ENCODE data around the gene ERFL. TPM values are rescaled to one million over a fixed set of nuclear protein-coding genes. Genes with fewer than 3 reads are reported as not detected.

The ERFL gene
- polyA plus RNA-seq, 1 of the 3 experiments (the other 2 are of a cell fraction): 0.07 TPM

DNA sequence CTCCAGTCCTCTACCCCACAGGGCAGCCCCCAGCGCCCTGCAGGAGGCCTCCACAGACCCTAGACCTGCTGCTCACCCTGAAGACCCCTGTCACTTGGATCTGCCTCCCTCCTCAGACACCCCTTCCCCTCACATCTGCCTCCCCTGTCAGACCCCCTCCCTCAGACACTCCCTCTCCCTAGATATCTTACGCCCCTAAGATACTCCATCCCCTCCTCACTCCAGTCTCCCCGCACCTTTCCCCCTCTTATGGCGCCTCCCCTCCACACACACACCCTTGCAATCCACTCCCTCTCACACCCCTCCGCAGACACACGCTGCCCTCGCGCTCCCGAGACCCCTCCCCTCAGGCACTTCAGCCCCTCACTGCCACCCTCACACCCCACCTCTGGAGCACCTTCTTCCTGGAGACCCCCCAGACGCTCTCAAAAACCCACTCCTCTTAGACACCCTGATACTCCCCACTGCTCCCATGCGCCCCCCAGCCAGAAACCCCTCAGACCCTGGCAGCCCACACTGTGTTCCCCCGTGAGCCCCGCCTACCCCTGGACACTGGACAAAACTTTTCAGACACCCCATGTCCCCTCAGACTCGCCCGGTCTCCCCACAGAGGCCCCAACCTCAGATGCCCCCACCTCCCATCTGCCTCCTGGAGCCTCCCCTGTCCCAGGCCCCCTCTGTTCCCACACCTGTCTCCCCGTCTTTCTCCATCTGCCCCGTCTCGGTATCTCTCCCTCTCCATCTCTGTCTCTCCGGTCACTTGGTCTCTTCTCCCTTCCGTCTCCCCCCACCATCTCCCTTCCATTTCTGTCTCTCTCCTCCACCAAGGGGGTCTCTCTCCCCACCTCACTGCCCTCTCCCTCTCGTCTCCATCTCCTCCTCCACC lies 14.5 kb downstream of the ERFL start:
- no peaks in the 10 kb centered on the region; a peak in 1 of 4 replicates for H3K4me1 ChIP-seq (ENCODE audit: control insufficient read depth in 1 of 2, insufficient read depth in 2 of 2, low read depth in 1 of 2, low read length in 1 of 2)
- H3K36me3 ChIP-seq (replicated peaks in 1 of 2; ENCODE audit: control insufficient read depth in 1 of 2, insufficient read depth in 2 of 2, low read length in 1 of 2): no peaks in the 10 kb centered on the region
- TF ChIP-seq POLR2AphosphoS5 (IDR thresholded peaks at IDR 0.05; ENCODE audit: low read depth, low read length) (no peak), FOXJ3 (CRISPR knock-in tag; IDR thresholded peaks at IDR 0.05) (no peak), SMC3 (IDR thresholded peaks at IDR 0.05; ENCODE audit: low read depth, low read length) (no peak)
- POLR2A ChIA-PET: no interaction called here
- no peak overlapping the region for H3K4me2 ChIP-seq
- H3K79me2 ChIP-seq (ENCODE audit: insufficient read depth): no peaks in the 10 kb centered on the region
- DNase-seq: no peak
- no peak overlapping the region for H2AFZ ChIP-seq (ENCODE audit: low read depth)
- H3K4me3 ChIP-seq (ENCODE audit: low read depth in 2 of 2, low read length in 1 of 2): no peak overlapping the region
- 19% methylated on average over 21 of the region's 21 CpGs for WGBS (ENCODE audit: low lambda C conversion rate)
- no peak overlapping the region for H3K27ac ChIP-seq (ENCODE audit: low read depth in 2 of 2, low read length in 1 of 2)
- no peak overlapping the region for H3K9ac ChIP-seq
- H3K27me3 ChIP-seq (ENCODE audit: insufficient read depth): peaks cover 41% of the 10 kb centered on the region
- H3K9me2 ChIP-seq: no peaks in the 10 kb centered on the region
- CTCF ChIA-PET: no interaction called here
- H4K20me1 ChIP-seq (ENCODE audit: insufficient read depth): no peaks in the 10 kb centered on the region
- H3K9me3 ChIP-seq: no peaks in the 10 kb centered on the region
- H3F3A ChIP-seq (replicated peaks; ENCODE audit: insufficient read depth): peaks cover 2% of the 10 kb centered on the region

DNA sequence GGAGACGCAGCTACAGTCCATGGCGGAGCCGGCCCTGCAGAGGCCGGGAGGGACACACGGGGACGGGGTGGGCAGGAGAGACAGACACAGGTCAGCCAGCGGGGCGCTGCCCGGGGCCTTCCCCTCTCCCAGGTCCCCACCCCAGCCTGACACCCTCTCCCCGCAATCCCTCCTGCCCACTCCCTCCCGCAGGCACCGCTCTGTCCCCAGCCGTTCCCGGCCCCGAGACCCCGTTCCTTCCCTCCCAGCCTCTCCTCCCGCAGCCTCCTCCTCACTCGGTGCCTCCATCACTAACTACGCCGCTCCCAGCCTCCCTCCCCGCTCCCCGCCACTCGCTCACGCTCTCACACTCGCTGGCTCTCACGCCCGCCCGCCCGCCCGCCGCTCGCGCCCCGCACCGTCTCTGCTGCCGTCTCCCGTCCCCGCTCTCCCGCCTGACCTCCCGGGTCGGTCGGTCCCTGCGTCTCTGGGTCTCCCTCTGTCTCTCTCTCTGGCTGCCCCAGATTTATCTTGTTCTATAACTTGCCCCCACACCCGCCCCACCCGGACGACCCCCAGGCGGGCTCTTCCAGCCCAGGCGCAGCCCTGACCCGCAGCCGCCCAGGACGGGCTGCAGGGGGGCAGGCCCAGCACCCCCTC lies 15.2 kb downstream of the ERFL start:
- Histone ChIP-seq H3K4me1 (ENCODE audit: control insufficient read depth in 1 of 2, insufficient read depth in 2 of 2, low read depth in 1 of 2, low read length in 1 of 2) (no peaks in the 10 kb centered on the region; a peak in 1 of 4 replicates), H3K9me3 (no peaks in the 10 kb centered on the region), H3K4me2 (no peak overlapping the region), H3F3A (replicated peaks; ENCODE audit: insufficient read depth) (peaks cover 3% of the 10 kb centered on the region), H2AFZ (ENCODE audit: low read depth) (no peak overlapping the region), H4K20me1 (ENCODE audit: insufficient read depth) (no peaks in the 10 kb centered on the region), H3K27ac (ENCODE audit: low read depth in 2 of 2, low read length in 1 of 2) (no peak overlapping the region), H3K9me2 (no peaks in the 10 kb centered on the region), H3K36me3 (replicated peaks in 1 of 2; ENCODE audit: control insufficient read depth in 1 of 2, insufficient read depth in 2 of 2, low read length in 1 of 2) (no peaks in the 10 kb centered on the region), H3K4me3 (ENCODE audit: low read depth in 2 of 2, low read length in 1 of 2) (peak overlapping the region in 1 of 2 experiments; percentile 5; a peak in 1 of 4 replicates), H3K27me3 (ENCODE audit: insufficient read depth) (peaks cover 41% of the 10 kb centered on the region), H3K79me2 (ENCODE audit: insufficient read depth) (no peaks in the 10 kb centered on the region), H3K9ac (no peak overlapping the region)
- TF ChIP-seq FOXJ3 (CRISPR knock-in tag; IDR thresholded peaks at IDR 0.05) (no peak), EP300 (IDR thresholded peaks at IDR 0.05; ENCODE audit: borderline replicate concordance in 1 of 2, low read depth in 1 of 2, low read length in 1 of 2) (no peak), ELF1 (IDR thresholded peaks at IDR 0.05) (no peak)
- TF ChIP-seq, protein P1, sequence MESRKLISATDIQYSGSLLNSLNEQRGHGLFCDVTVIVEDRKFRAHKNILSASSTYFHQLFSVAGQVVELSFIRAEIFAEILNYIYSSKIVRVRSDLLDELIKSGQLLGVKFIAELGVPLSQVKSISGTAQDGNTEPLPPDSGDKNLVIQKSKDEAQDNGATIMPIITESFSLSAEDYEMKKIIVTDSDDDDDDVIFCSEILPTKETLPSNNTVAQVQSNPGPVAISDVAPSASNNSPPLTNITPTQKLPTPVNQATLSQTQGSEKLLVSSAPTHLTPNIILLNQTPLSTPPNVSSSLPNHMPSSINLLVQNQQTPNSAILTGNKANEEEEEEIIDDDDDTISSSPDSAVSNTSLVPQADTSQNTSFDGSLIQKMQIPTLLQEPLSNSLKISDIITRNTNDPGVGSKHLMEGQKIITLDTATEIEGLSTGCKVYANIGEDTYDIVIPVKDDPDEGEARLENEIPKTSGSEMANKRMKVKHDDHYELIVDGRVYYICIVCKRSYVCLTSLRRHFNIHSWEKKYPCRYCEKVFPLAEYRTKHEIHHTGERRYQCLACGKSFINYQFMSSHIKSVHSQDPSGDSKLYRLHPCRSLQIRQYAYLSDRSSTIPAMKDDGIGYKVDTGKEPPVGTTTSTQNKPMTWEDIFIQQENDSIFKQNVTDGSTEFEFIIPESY (IDR thresholded peaks at IDR 0.05; ENCODE audit: borderline replicate concordance, low read depth): no peak
- 9% methylated on average over 47 of the region's 51 CpGs for WGBS (ENCODE audit: low lambda C conversion rate)
- DNase-seq: peak; percentile 75
- CTCF ChIA-PET: interaction anchor here (1.0 to 1.4 kb wide), 2 partner anchors 45 to 122 kb away, joined by 3 to 4 read pairs; no protein-coding TSS in a partner anchor
- POLR2A ChIA-PET: no interaction called here
